NCI-H2107 treated with DMSO at 0.1 percent for 48 hours (cell line): Measurements from ENCODE around the gene LRP1.
A peak's percentile ranks its signal among the peaks of the same experiment; 100 is the strongest.

Experiments used
- DNase-seq: peaks from one replicate; lab custom pipeline; 2025; ENCODE audit not compliant: unreplicated experiment; lab: John Stamatoyannopoulos, UW

Gene LRP1

DNA sequence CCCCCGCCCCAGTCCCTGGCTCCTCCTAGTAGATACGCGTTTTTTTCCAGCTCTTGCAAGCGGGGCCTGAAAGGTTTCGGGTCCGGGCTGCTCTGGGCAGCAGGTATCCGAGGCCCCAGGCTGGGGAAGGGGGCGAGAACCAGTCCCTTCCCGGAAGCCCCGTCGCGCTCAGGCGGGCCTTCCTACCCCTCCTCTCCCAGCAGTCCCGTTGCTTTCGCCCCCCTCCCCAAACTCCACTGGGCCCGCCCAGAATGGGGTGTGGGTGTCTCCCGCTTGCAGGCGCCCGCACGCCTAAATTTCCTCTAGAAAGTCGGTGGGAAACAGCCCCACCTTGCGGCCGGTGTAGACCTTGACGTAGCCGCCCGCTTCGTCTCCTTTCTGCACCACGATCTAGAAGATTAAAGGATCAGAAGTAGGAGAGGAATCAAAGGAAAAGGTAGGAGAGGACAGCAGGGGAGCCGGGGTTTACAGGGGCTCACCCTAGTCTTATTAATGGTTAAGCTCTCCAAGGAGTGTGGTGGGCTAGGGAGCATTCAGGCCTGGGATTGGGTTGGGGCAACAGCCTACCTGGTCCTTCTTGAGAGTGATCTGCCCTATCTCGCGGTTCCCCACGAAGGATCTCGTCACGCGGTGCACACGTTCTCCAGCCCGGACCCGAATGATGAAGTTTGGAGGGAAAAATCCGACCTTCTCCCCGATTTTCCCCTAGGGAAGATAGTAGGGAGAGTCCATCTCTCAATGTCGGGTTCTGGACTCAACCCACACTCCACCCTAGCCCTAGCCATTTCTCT is 115.4 kb downstream of the LRP1 start:
- peak; percentile 82 for DNase-seq

DNA sequence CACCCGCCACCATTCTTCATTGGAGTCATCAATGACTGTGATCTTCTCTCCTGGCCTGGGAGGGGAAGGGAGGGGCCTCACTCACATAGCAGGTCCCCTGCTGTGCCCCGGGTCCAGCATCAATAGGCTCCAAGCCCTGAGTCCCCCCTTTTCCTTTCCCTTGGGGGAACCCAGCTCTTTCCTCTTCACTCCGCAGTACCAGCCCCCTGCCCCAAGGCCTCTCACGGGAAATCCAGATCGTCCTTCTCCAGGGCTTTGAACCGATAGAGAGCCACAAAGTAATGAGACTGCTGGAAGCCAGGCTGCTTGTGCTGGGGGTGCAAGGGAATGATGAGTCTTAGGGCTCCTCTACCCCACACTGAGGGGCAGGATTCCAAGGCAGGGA is 116.0 kb downstream of the LRP1 start:
- DNase-seq: no peak

GRCh38 chr12:57247041-57247440 is 118.8 kb downstream of the LRP1 start:
- DNase-seq: no peak

- no peak for DNase-seq
Measured at GRCh38 chr12:57248934-57249742, 120.9 kb downstream of the LRP1 start.

DNA sequence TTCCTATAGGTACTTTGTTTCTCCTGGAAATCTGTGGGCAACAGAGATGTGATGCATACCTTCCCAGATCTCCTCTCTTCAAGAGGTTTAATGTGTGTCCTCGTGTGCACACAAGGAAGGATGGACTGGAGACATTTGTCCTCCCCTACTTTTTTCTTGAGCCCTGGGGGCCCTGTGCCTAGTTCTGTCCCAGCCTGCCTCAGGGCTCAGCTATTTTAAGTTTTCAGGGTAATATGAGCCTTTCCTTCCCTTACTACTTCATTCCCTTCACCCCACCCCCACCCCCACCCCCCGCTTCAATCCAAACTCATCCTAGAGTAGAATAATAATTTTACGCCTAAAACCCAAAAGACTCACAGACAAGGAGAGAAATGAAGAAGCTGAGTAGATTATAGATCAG is 122.3 kb downstream of the LRP1 start:
- no peak for DNase-seq

GRCh38 chr12:57250956-57251355 is 122.7 kb downstream of the LRP1 start, which contains the start of gene STAC3:
STAC3 (minus strand) TSS chr12:57251187; CDS start chr12:57249636, 1,551 bp downstream.
- no peak for DNase-seq

GRCh38 chr12:57254506-57255280 is 126.4 kb downstream of the LRP1 start:
- DNase-seq: no peak

- no peak for DNase-seq
Measured at GRCh38 chr12:57255916-57256315, 127.6 kb downstream of the LRP1 start.

- DNase-seq: no peak
Measured at GRCh38 chr12:57258977-57259970, 131.0 kb downstream of the LRP1 start.

DNA sequence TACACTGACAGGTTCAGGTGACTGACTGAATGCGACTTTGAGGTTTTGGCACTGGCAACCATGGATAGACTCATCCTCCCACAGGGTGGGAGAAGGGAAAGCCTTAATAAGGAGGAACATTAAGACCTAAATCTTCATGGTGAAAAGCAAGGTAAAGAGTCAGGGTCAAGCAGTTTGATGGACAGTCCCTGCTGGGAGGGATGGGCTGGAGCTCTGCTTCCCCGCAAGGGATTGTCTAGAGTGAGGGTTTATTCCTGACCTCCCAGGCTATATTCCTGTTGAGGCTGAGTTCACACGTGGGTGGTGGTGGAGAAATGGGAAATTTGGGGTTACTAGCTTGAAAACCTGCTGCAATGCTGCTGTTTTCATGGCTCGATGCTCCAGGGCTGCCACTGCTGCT is 132.1 kb downstream of the LRP1 start:
- no peak for DNase-seq

GRCh38 chr12:57261428-57261865 is 133.2 kb downstream of the LRP1 start:
- DNase-seq: peak; percentile 99

GRCh38 chr12:57262126-57262822 is 134.0 kb downstream of the LRP1 start:
- no peak for DNase-seq
